ENCODE data around the gene GNAZ. TPM values are rescaled to one million over a fixed set of nuclear protein-coding genes. Genes with fewer than 3 reads are reported as not detected.

Gene GNAZ
- total RNA-seq, 1 donor from 2014 or later = 3.9 TPM

- Mint-ChIP-seq H3K9me3 (ENCODE audit: low read depth) (no peaks in the 10 kb centered on the region), H3K27me3 (ENCODE audit: low read depth) (peaks cover 2% of the 10 kb centered on the region), H3K4me1 (ENCODE audit: low read depth) (peaks cover 27% of the 10 kb centered on the region), H3K4me3 (ENCODE audit: unreplicated experiment) (no peak overlapping the region), H3K36me3 (ENCODE audit: low read depth) (no peaks in the 10 kb centered on the region), H3K27ac (ENCODE audit: unreplicated experiment) (no peak overlapping the region)
- no peak for TF ChIP-seq CTCF (IDR thresholded peaks at IDR 0.05)
- no peak for DNase-seq (ENCODE audit: low spot score)
These were observed 74.1 kb downstream of the GNAZ start for GRCh38 chr22:23144432-23144831.

- peak; percentile 99 for DNase-seq (ENCODE audit: low spot score)
- Mint-ChIP-seq H3K27me3 (ENCODE audit: low read depth) (peaks cover 2% of the 10 kb centered on the region), H3K27ac (ENCODE audit: unreplicated experiment) (peak within 1 kb of the TSS; percentile 82), H3K9me3 (ENCODE audit: low read depth) (no peaks in the 10 kb centered on the region), H3K4me1 (ENCODE audit: low read depth) (peaks cover 27% of the 10 kb centered on the region), H3K36me3 (ENCODE audit: low read depth) (peaks cover 2% of the 10 kb centered on the region), H3K4me3 (ENCODE audit: unreplicated experiment) (peak within 1 kb of the TSS; percentile 80)
- TF ChIP-seq CTCF (IDR thresholded peaks at IDR 0.05) = no peak
These were observed 74.9 kb downstream of the GNAZ start, which contains the start of gene RAB36 for GRCh38 chr22:23144932-23145877. Gene RAB36, plus strand, starts transcription at chr22:23145477. Its CDS starts 1,140 bp downstream, at chr22:23146617.

- Mint-ChIP-seq H3K36me3 (ENCODE audit: low read depth) (peaks cover 2% of the 10 kb centered on the region), H3K4me3 (ENCODE audit: unreplicated experiment) (peak overlapping the region; percentile 80), H3K27ac (ENCODE audit: unreplicated experiment) (no peak overlapping the region), H3K9me3 (ENCODE audit: low read depth) (no peaks in the 10 kb centered on the region), H3K27me3 (ENCODE audit: low read depth) (peaks cover 2% of the 10 kb centered on the region), H3K4me1 (ENCODE audit: low read depth) (peaks cover 27% of the 10 kb centered on the region)
- no peak for TF ChIP-seq CTCF (IDR thresholded peaks at IDR 0.05)
- no peak for DNase-seq (ENCODE audit: low spot score)
These were observed 75.7 kb downstream of the GNAZ start for GRCh38 chr22:23145878-23146470.

- H3K27me3 Mint-ChIP-seq (ENCODE audit: low read depth) = peaks cover 2% of the 10 kb centered on the region
- no peaks in the 10 kb centered on the region for H3K9me3 Mint-ChIP-seq (ENCODE audit: low read depth)
- peaks cover 2% of the 10 kb centered on the region for H3K36me3 Mint-ChIP-seq (ENCODE audit: low read depth)
- TF ChIP-seq CTCF (IDR thresholded peaks at IDR 0.05) = no peak
- no peak overlapping the region for H3K27ac Mint-ChIP-seq (ENCODE audit: unreplicated experiment)
- peaks cover 27% of the 10 kb centered on the region for H3K4me1 Mint-ChIP-seq (ENCODE audit: low read depth)
- DNase-seq (ENCODE audit: low spot score) = no peak
- H3K4me3 Mint-ChIP-seq (ENCODE audit: unreplicated experiment) = peak overlapping the region; percentile 80
These were observed 76.3 kb downstream of the GNAZ start for GRCh38 chr22:23146478-23147205.
